DOHH2 (cell line): ENCODE results near the gene CLRN3.

Experiments
- H3F3A ChIP-seq: fragments of 200-600 bp; sonication (generic), shearing (Covaris generic); 2 replicates; pipeline ENCODE4 v1.6.0; 2016; ENCODE audit warnings: antibody characterized with exemption, mild to moderate bottlenecking; ENCODE audit not compliant: control insufficient read depth, insufficient read depth
- H3K27ac ChIP-seq: fragments of 200-600 bp; sonication (generic); 2 replicates; pipeline ENCODE4 v1.5.1; 2014; ENCODE audit warnings: low read depth, mild to moderate bottlenecking, low read length, moderate library complexity
- H3K27me3 ChIP-seq: fragments of 200-600 bp; sonication (generic); 2 replicates; pipeline ENCODE4 v1.6.1; 2014; ENCODE audit warnings: mild to moderate bottlenecking, low read length, mixed read lengths; ENCODE audit not compliant: control insufficient read depth
- H3K36me3 ChIP-seq: fragments of 200-600 bp; sonication (generic); 2 replicates; pipeline ENCODE4 v1.6.1; 2014; ENCODE audit warnings: mild to moderate bottlenecking, low read length, moderate library complexity, mixed read lengths; ENCODE audit not compliant: control insufficient read depth
- H3K4me1 ChIP-seq: fragments of 200-600 bp; sonication (generic); 2 replicates; pipeline ENCODE4 v1.6.1; 2014; ENCODE audit warnings: mild to moderate bottlenecking, low read length, mixed read lengths; ENCODE audit not compliant: control insufficient read depth
- H3K4me2 ChIP-seq: fragments of 200-600 bp; sonication (generic); 2 replicates; pipeline ENCODE4 v1.6.0; 2014; ENCODE audit warnings: mild to moderate bottlenecking, low read length, moderate library complexity
- H3K4me3 ChIP-seq: fragments of 200-600 bp; sonication (generic); 2 replicates; pipeline ENCODE4 v1.5.1; 2014; ENCODE audit warnings: mild to moderate bottlenecking, low read length, mixed read lengths
- H3K79me2 ChIP-seq: fragments of 200-600 bp; sonication (generic); 2 replicates; pipeline ENCODE4 v1.6.1; 2014; ENCODE audit warnings: mild to moderate bottlenecking, low read length, mixed read lengths; ENCODE audit not compliant: control insufficient read depth
- H3K9me2 ChIP-seq: fragments of 200-600 bp; sonication (generic); replicated peaks from 2 replicates; pipeline ENCODE4 v1.6.1; 2014; ENCODE audit warnings: mild to moderate bottlenecking, low read length, mixed read lengths; ENCODE audit not compliant: control insufficient read depth
- H3K9me3 ChIP-seq: fragments of 200-600 bp; sonication (generic); 2 replicates; pipeline ENCODE4 v1.6.1; 2014; ENCODE audit warnings: antibody characterized with exemption, low read length, mixed read lengths; ENCODE audit not compliant: control insufficient read depth, insufficient read depth
- H4K20me1 ChIP-seq: fragments of 200-600 bp; sonication (generic); 2 replicates; pipeline ENCODE4 v1.6.0; 2014; ENCODE audit warnings: low read depth, mild to moderate bottlenecking, antibody characterized with exemption, low read length, moderate library complexity; ENCODE audit not compliant: control insufficient read depth, insufficient read depth
- EZH2phosphoT487 ChIP-seq: fragments of 200-600 bp; sonication (generic); IDR thresholded peaks from 2 replicates; pipeline ENCODE4 v1.6.1; 2017; ENCODE audit warnings: borderline replicate concordance, mild to moderate bottlenecking, antibody characterized with exemption, low read length, moderate library complexity, mixed read lengths
- TF ChIP-seq, protein P1 (sequence below): fragments of 200-600 bp; sonication (generic); IDR thresholded peaks from one replicate; pipeline ENCODE4 v1.5.1; 2014; ENCODE audit warnings: antibody characterized with exemption, mild to moderate bottlenecking, low read depth, low read length; ENCODE audit not compliant: poor library complexity, severe bottlenecking

Gene CLRN3

GRCh38 chr10:127866276-127867013, 26.3 kb downstream of the CLRN3 start:
- TF ChIP-seq EZH2phosphoT487 = no peak
- TF ChIP-seq, protein P1, sequence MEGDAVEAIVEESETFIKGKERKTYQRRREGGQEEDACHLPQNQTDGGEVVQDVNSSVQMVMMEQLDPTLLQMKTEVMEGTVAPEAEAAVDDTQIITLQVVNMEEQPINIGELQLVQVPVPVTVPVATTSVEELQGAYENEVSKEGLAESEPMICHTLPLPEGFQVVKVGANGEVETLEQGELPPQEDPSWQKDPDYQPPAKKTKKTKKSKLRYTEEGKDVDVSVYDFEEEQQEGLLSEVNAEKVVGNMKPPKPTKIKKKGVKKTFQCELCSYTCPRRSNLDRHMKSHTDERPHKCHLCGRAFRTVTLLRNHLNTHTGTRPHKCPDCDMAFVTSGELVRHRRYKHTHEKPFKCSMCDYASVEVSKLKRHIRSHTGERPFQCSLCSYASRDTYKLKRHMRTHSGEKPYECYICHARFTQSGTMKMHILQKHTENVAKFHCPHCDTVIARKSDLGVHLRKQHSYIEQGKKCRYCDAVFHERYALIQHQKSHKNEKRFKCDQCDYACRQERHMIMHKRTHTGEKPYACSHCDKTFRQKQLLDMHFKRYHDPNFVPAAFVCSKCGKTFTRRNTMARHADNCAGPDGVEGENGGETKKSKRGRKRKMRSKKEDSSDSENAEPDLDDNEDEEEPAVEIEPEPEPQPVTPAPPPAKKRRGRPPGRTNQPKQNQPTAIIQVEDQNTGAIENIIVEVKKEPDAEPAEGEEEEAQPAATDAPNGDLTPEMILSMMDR = no peak
- Histone ChIP-seq H3K9me3 (no peaks in the 10 kb centered on the region), H3K4me3 (no peak overlapping the region), H3K4me1 (no peaks in the 10 kb centered on the region), H3K27me3 (0 out of 2 replicates have a peak, but pooled peaks cover 4% of the 10 kb centered on the region), H3K79me2 (no peaks in the 10 kb centered on the region), H3K27ac (no peak overlapping the region), H3K4me2 (no peak overlapping the region), H3F3A (no peaks in the 10 kb centered on the region), H4K20me1 (no peaks in the 10 kb centered on the region), H3K9me2 (no peaks in the 10 kb centered on the region), H3K36me3 (no peaks in the 10 kb centered on the region)

DNA sequence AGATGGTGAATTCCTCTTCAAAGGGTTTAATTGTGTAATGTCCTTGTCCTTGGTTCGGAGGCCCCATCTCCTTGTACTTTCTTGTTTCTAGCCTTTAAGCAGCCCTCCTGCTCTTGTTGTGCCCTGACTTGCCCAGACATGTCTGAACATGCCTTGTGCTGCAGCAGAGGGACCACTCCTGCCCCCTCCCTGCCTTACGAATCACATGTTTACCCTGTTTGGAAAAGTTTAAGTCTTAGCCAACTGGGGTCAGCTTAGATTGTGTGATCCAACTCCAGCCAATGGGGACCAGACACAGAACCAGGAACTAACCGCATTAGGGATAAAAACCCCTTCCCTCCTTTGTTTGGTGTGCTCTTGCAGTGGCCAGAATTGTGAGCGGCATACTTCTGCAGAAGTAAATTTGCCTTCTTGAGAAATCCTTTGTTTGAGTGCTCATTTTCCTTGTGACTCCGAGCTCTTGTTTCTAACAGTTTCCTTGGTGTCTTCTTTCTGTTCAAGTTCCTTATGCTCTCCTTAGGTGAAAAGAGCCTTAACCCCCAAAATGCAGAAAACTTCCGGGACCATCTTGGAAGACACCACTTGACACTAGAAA, 29.4 kb downstream of the CLRN3 start:
- TF ChIP-seq EZH2phosphoT487 = no peak
- TF ChIP-seq, protein P1 = no peak
- Histone ChIP-seq H3K9me2 (no peaks in the 10 kb centered on the region), H3K4me3 (no peak overlapping the region), H3F3A (no peaks in the 10 kb centered on the region), H3K27ac (no peak overlapping the region), H3K36me3 (no peaks in the 10 kb centered on the region), H3K79me2 (no peaks in the 10 kb centered on the region), H3K27me3 (no peaks in the 10 kb centered on the region), H3K9me3 (no peaks in the 10 kb centered on the region), H3K4me2 (no peak overlapping the region), H3K4me1 (no peaks in the 10 kb centered on the region), H4K20me1 (no peaks in the 10 kb centered on the region)

DNA sequence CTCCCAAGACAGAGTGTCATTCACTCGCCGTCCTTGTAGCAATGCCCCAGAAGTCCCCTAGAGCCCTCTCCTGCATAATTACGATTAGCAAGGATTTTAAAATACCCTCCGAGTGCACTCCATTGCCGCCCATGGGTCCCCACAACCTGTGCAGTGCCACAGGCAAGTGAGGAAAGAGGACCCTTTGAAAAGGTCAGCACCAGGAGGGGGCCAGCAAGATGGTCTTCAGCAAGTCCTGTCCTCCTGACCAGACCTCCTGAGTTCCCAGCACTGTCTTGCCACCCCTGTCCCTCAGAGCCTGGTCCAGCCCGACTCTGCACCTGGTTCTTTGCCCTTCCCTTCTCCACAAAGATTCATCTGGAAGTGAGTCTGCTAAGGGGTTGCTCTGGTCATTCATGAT, 32.1 kb downstream of the CLRN3 start:
- Histone ChIP-seq H3K27me3 (no peaks in the 10 kb centered on the region), H4K20me1 (no peaks in the 10 kb centered on the region), H3K9me3 (no peaks in the 10 kb centered on the region), H3K79me2 (no peaks in the 10 kb centered on the region), H3K36me3 (no peaks in the 10 kb centered on the region), H3K4me2 (no peak overlapping the region), H3K4me1 (peaks cover 2% of the 10 kb centered on the region), H3K9me2 (no peaks in the 10 kb centered on the region), H3K27ac (no peak overlapping the region), H3F3A (no peaks in the 10 kb centered on the region), H3K4me3 (no peak overlapping the region)
- no peak for TF ChIP-seq EZH2phosphoT487
- TF ChIP-seq, protein P1 = no peak
